H1 (cell line): ENCODE data around the gene SSR1. TPM values are rescaled to one million over a fixed set of nuclear protein-coding genes. Genes with fewer than 3 reads are reported as not detected.

Source experiments
- CTCF ChIA-PET: fragments of 300-600 bp; sonication (Branson Sonifier 250); formaldehyde crosslinking; loops from one replicate; lab custom pipeline; 2021; ENCODE audit not compliant: partially characterized antibody; lab: Charles Lee
- POLR2A ChIA-PET: fragments of 300-600 bp; sonication (Branson Sonifier 250); formaldehyde crosslinking; loops from one replicate; lab custom pipeline; 2021; ENCODE audit warnings: inconsistent platforms; ENCODE audit not compliant: partially characterized antibody; lab: Charles Lee
- DNase-seq, 2 experiments: peaks; one replicate each; pipeline versions ENCODE4 v3.0.0 to v3.0.0-alpha.2; 2010 to 2022; ENCODE audit warnings: low spot score in 2 of 2, low read depth in 1 of 2, mixed read lengths in 1 of 2
- FAIRE-seq: peaks from 2 replicates; lab custom pipeline; 2011; peaks lifted over from hg19 to GRCh38; lab: Jason Lieb, UNC
- H2AFZ ChIP-seq: 2 replicates; pipeline ENCODE4 v1.8.1; 2012; ENCODE audit warnings: low read length, inconsistent platforms
- H2AK5ac ChIP-seq: 2 replicates; pipeline ENCODE4 v1.6.1; 2013; ENCODE audit warnings: low read depth, low read length
- H2BK120ac ChIP-seq: replicated peaks from 2 replicates; pipeline ENCODE3; 2013; ENCODE audit warnings: low read depth, low read length, inconsistent platforms
- H2BK12ac ChIP-seq: 2 replicates; pipeline ENCODE4 v1.6.1; 2013; ENCODE audit warnings: low read depth, low read length
- H2BK15ac ChIP-seq: 2 replicates; pipeline ENCODE4 v1.6.1; 2013; ENCODE audit warnings: low read length
- H2BK20ac ChIP-seq: 2 replicates; pipeline ENCODE4 v1.6.1; 2013; ENCODE audit warnings: low read length
- H2BK5ac ChIP-seq: 2 replicates; pipeline ENCODE4 v1.6.1; 2013; ENCODE audit warnings: low read depth, low read length
- H3K14ac ChIP-seq: 2 replicates; pipeline ENCODE4 v1.6.1; 2013; ENCODE audit warnings: inconsistent platforms; ENCODE audit not compliant: insufficient read length
- H3K18ac ChIP-seq: 2 replicates; pipeline ENCODE4 v1.6.1; 2013; ENCODE audit warnings: low read length; ENCODE audit errors: extremely low read depth
- H3K23ac ChIP-seq: 2 replicates; pipeline ENCODE4 v1.6.1; 2013; ENCODE audit warnings: inconsistent platforms; ENCODE audit not compliant: insufficient read length
- H3K23me2 ChIP-seq: 2 replicates; pipeline ENCODE4 v1.6.1; 2013; ENCODE audit warnings: low read depth, low read length
- H3K27ac ChIP-seq: 2 replicates; pipeline ENCODE4 v1.6.1; 2011; ENCODE audit warnings: low read depth, low read length, inconsistent platforms
- H3K27me3 ChIP-seq, 4 experiments: replicated peaks in 1 of 4; 1 replicate in 1 of 4; 2 replicates in 3 of 4; pipeline versions ENCODE4 v1.6.1 to v1.8.1; 2011 to 2013; ENCODE audit warnings: low read length in 3 of 4, mild to moderate bottlenecking in 3 of 4, inconsistent platforms in 2 of 4, mixed read lengths in 2 of 4, moderate library complexity in 1 of 4; ENCODE audit not compliant: control insufficient read depth in 3 of 4, insufficient read depth in 3 of 4; ENCODE audit errors: extremely low read depth in 1 of 4
- H3K36me3 ChIP-seq, 4 experiments: 2 replicates each; pipeline versions ENCODE4 v1.6.1 to v1.8.1; 2011 to 2013; ENCODE audit warnings: mild to moderate bottlenecking in 4 of 4, low read length in 3 of 4, moderate library complexity in 2 of 4, control low read depth in 1 of 4, inconsistent platforms in 1 of 4; ENCODE audit not compliant: insufficient read depth in 4 of 4, control insufficient read depth in 2 of 4
- H3K4ac ChIP-seq: replicated peaks from 2 replicates; pipeline ENCODE3; 2013; ENCODE audit warnings: low read length, low read depth, mixed read lengths, inconsistent platforms; ENCODE audit not compliant: insufficient read length
- H3K4me1 ChIP-seq, 4 experiments: replicated peaks in 1 of 4; 1 replicate in 1 of 4; 2 replicates in 3 of 4; pipeline versions ENCODE4 v1.6.1 to v1.8.1; 2011 to 2013; ENCODE audit warnings: low read length in 3 of 4, inconsistent platforms in 2 of 4, mixed read lengths in 1 of 4; ENCODE audit not compliant: insufficient read depth in 4 of 4, control insufficient read depth in 3 of 4
- H3K4me2 ChIP-seq, 2 experiments: 2 replicates each; pipeline versions ENCODE4 v1.6.1 to v1.8.1; 2011 to 2013; ENCODE audit warnings: low read depth in 2 of 2, low read length in 2 of 2, control low read depth in 1 of 2, inconsistent platforms in 1 of 2, mild to moderate bottlenecking in 1 of 2; ENCODE audit not compliant: insufficient read depth in 1 of 2
- H3K4me3 ChIP-seq, 4 experiments: fragments of 200-600, 300-600 bp in 1 of 4; sonication (generic), shearing (Covaris generic), sonication (Bioruptor Twin) in 1 of 4; 2 replicates each; pipeline versions ENCODE4 v1.5.1 to v1.8.1; 2011 to 2016; ENCODE audit warnings: low read length in 4 of 4, low read depth in 3 of 4, control low read depth in 2 of 4, inconsistent platforms in 2 of 4, mild to moderate bottlenecking in 2 of 4, mixed read lengths in 1 of 4, moderate library complexity in 1 of 4; ENCODE audit not compliant: insufficient read depth in 2 of 4; ENCODE audit errors: extremely low read depth in 1 of 4
- H3K56ac ChIP-seq: replicated peaks from 2 replicates; pipeline ENCODE3; 2013; ENCODE audit warnings: low read depth, mild to moderate bottlenecking, mixed read lengths, low read length, inconsistent platforms; ENCODE audit not compliant: insufficient read length
- H3K79me1 ChIP-seq: 2 replicates; pipeline ENCODE4 v1.6.1; 2013; ENCODE audit warnings: low read depth, low read length, control low read depth
- H3K79me2 ChIP-seq, 2 experiments: 2 replicates each; pipeline versions ENCODE4 v1.6.1 to v1.8.1; 2012 to 2013; ENCODE audit warnings: low read length in 2 of 2, mild to moderate bottlenecking in 2 of 2, inconsistent platforms in 1 of 2; ENCODE audit not compliant: insufficient read depth in 2 of 2, control insufficient read depth in 1 of 2
- H3K9ac ChIP-seq, 4 experiments: replicated peaks in 1 of 4; 1 replicate in 1 of 4; 2 replicates in 3 of 4; pipeline versions ENCODE4 v1.6.1 to v1.8.1; 2011 to 2013; ENCODE audit warnings: low read depth in 3 of 4, low read length in 3 of 4, control low read depth in 2 of 4, mild to moderate bottlenecking in 2 of 4, moderate library complexity in 2 of 4, inconsistent platforms in 1 of 4; ENCODE audit errors: extremely low read depth in 1 of 4
- H3K9me3 ChIP-seq, 2 experiments: 2 replicates each; pipeline versions ENCODE4 v1.6.1 to v1.8.1; 2012 to 2013; ENCODE audit warnings: mild to moderate bottlenecking in 2 of 2, moderate library complexity in 2 of 2, control low read depth in 1 of 2, inconsistent platforms in 1 of 2, low read depth in 1 of 2, low read length in 1 of 2, mixed read lengths in 1 of 2; ENCODE audit not compliant: insufficient read depth in 2 of 2
- H4K20me1 ChIP-seq, 2 experiments: replicated peaks in 1 of 2; 2 replicates each; pipeline versions ENCODE3 to v1.8.1; 2011 to 2013; ENCODE audit warnings: inconsistent platforms in 2 of 2, low read length in 2 of 2, mild to moderate bottlenecking in 1 of 2; ENCODE audit not compliant: insufficient read depth in 2 of 2, control insufficient read depth in 1 of 2
- H4K5ac ChIP-seq: 2 replicates; pipeline ENCODE4 v1.6.1; 2013; ENCODE audit warnings: low read length, low read depth, mixed read lengths, inconsistent platforms; ENCODE audit not compliant: insufficient read length
- H4K8ac ChIP-seq: 2 replicates; pipeline ENCODE4 v1.8.0; 2013; ENCODE audit warnings: mild to moderate bottlenecking, moderate library complexity, low read length, inconsistent platforms; ENCODE audit not compliant: insufficient read depth; ENCODE audit errors: extremely low read depth
- H4K91ac ChIP-seq: replicated peaks from 2 replicates; pipeline ENCODE3; 2013; ENCODE audit warnings: low read length, mixed read lengths, inconsistent platforms; ENCODE audit not compliant: insufficient read length
- EZH2 ChIP-seq: fragments of 200-600 bp; sonication (generic); IDR thresholded peaks from 2 replicates; pipeline ENCODE4 v1.7.1; 2012; ENCODE audit warnings: low read depth, mild to moderate bottlenecking, moderate library complexity, low read length, inconsistent platforms; ENCODE audit not compliant: severe bottlenecking
- JUN ChIP-seq: IDR thresholded peaks from 2 replicates; pipeline ENCODE4 v1.6.1; 2011; ENCODE audit warnings: low read depth, mild to moderate bottlenecking, improper control_type of control experiment, low read length
- KDM1A ChIP-seq: fragments of 200-600, 300-600 bp; sonication (generic); IDR thresholded peaks from 2 replicates; pipeline ENCODE4 v1.7.1; 2016; ENCODE audit warnings: mild to moderate bottlenecking, low read length, borderline replicate concordance
- MAFK ChIP-seq: IDR thresholded peaks from 2 replicates; pipeline ENCODE4 v1.6.1; 2012; ENCODE audit warnings: low read depth, mild to moderate bottlenecking, improper control_type of control experiment, low read length
- NANOG ChIP-seq: IDR thresholded peaks from 2 replicates; pipeline ENCODE4 v1.6.1; 2011; ENCODE audit warnings: low read length, low read depth, mild to moderate bottlenecking, inconsistent platforms; ENCODE audit not compliant: insufficient read depth, poor library complexity, severe bottlenecking
- PHF8 ChIP-seq: fragments of 200-600 bp; sonication (generic); conservative IDR thresholded peaks from 2 replicates; pipeline ENCODE4 v1.7.1; 2012; ENCODE audit warnings: low read depth, mild to moderate bottlenecking, inconsistent platforms, low read length, moderate library complexity
- RNF2 ChIP-seq: fragments of 200-900, 300-1000 bp; sonication (generic); IDR thresholded peaks from 2 replicates; pipeline ENCODE4 v1.7.1; 2016; ENCODE audit warnings: borderline replicate concordance, low read depth, mild to moderate bottlenecking, antibody characterized with exemption, low read length; ENCODE audit not compliant: poor library complexity, severe bottlenecking; ENCODE audit errors: missing control alignments
- TAF1 ChIP-seq: IDR thresholded peaks from 2 replicates; pipeline ENCODE4 v1.6.1; 2011; ENCODE audit warnings: mild to moderate bottlenecking, low read depth, low read length
- TEAD4 ChIP-seq: IDR thresholded peaks from 2 replicates; pipeline ENCODE4 v1.6.1; 2012; ENCODE audit warnings: low read depth, low read length, inconsistent platforms, mixed read lengths
- YY1 ChIP-seq: IDR thresholded peaks from 2 replicates; pipeline ENCODE4 v1.6.1; 2011; ENCODE audit warnings: low read depth, mild to moderate bottlenecking, low read length
- WGBS, 2 experiments: shearing (Covaris generic) in 1 of 2; methylation state at CpG; one replicate each; pipeline versions ENCODE4 v1.1.6 to v1.1.7; 2013 to 2015; ENCODE audit warnings: low lambda C conversion rate in 2 of 2, mixed read lengths in 2 of 2, inconsistent platforms in 1 of 2, low coverage in 1 of 2, missing lambda C conversion rate in 1 of 2; ENCODE audit not compliant: insufficient replicate concordance in 2 of 2, insufficient coverage in 1 of 2, insufficient read length in 1 of 2; ENCODE audit errors: extremely low coverage in 1 of 2, missing lambda C conversion rate in 1 of 2; 5-methylcytosine and 5-hydroxymethylcytosine counted together
- polyA plus RNA-seq, 7 experiments: library from polyadenylated mRNA; depleted of rRNA in 3 of 7; stranded (reverse) in 5 of 7; unstranded in 2 of 7; fragments of >200 nt in 5 of 7; fragments of 200-250 nt in 2 of 7; gene quantifications; 1 replicate in 5 of 7; 2 replicates in 1 of 7; 4 replicates in 1 of 7; pipeline versions ENCODE4 v1.2.1 to v1.2.3, GENCODE V29; 2011 to 2013; ENCODE audit warnings: missing spikeins in 2 of 7, mixed read lengths in 2 of 7
- total RNA-seq: library from RNA; stranded (reverse); fragmentation: NEBNext Ultra II Directional; extraction: Animal tissue kit (Norgen Biotek cat#: 25700); gene quantifications from 2 replicates; pipeline ENCODE4 v1.2.1, GENCODE V29; 2021

Gene SSR1
- total and polyA plus RNA-seq, 2 of the 8 experiments (the other 6 are each of a cell fraction or from before 2014, with no cell fraction given), result 26.6 to 117 TPM

DNA sequence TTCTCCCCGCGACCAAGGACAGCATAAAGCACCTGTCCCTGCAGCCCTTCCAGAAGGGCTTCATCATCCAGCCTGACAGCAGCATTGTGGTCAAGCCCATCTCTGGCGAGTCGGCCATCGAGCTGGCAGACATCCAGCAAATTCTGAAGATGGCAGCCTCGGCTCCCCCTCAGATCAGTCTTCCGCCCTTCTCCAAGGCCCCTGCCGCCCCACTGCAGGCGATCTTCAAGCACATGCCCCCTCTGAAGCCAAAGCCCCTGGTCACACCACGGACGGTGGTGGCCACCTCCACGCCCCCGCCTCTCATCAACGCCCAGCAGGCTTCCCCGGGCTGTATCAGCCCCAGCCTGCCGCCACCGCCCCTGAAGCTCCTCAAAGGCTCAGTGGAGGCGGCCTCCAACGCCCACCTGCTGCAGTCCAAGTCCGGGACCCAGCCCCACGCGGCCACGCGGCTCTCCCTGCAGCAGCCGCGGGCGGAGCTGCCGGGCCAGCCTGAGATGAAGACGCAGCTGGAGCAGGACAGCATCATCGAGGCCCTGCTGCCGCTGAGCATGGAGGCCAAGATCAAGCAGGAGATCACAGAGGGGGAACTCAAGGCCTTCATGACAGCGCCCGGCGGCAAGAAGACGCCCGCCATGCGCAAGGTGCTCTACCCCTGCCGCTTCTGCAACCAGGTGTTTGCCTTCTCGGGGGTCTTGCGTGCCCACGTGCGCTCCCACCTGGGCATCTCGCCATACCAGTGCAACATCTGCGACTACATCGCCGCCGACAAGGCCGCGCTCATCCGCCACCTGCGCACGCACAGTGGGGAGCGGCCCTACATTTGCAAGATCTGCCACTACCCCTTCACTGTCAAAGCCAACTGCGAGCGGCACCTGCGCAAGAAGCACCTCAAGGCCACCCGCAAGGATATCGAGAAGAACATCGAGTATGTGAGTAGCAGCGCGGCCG is 83.3 kb downstream of the SSR1 start:
- no peak overlapping the region for H3K23ac ChIP-seq
- no peak overlapping the region for H2BK12ac ChIP-seq
- no peaks in the 10 kb centered on the region for H3K9me3 ChIP-seq
- no peak overlapping the region for H2BK5ac ChIP-seq
- no peaks in the 10 kb centered on the region for H3K23me2 ChIP-seq
- no peak overlapping the region for H3K4me2 ChIP-seq
- DNase-seq (no peak), FAIRE-seq (no peak)
- peaks cover 3 to 7% (median 5%) of the 10 kb centered on the region in 4 experiments; a peak in 6 of 7 replicates for H3K4me1 ChIP-seq
- no peak overlapping the region for H3K18ac ChIP-seq
- no peak overlapping the region for H2AK5ac ChIP-seq
- H4K20me1 ChIP-seq, result peaks cover 0 to 2% of the 10 kb centered on the region in 2 experiments
- no peak overlapping the region for H3K4me3 ChIP-seq
- H3K56ac ChIP-seq, result no peak overlapping the region
- H2BK20ac ChIP-seq, result no peak overlapping the region
- H4K8ac ChIP-seq, result no peak overlapping the region
- no peak overlapping the region for H4K91ac ChIP-seq
- H3K27ac ChIP-seq, result no peak overlapping the region
- H3K4ac ChIP-seq, result no peak overlapping the region
- H3K14ac ChIP-seq, result no peak overlapping the region
- CTCF ChIA-PET, result interaction anchor here (1.0 to 3.7 kb wide), 3 partner anchors 8 to 14 kb away, joined by 3 to 20 read pairs (median 13); no protein-coding TSS in a partner anchor
- H2AFZ ChIP-seq, result no peak overlapping the region
- no peaks in the 10 kb centered on the region for H3K79me2 ChIP-seq
- WGBS, 2 experiments, result 92% methylated on average over 54 of the region's 62 CpGs; no CpG with 5 or more reads in 1 of the 2 experiments
- H3K79me1 ChIP-seq, result no peaks in the 10 kb centered on the region
- no peak for TF ChIP-seq YY1
- TF ChIP-seq PHF8, result no peak
- TF ChIP-seq NANOG, result no peak
- no peak for TF ChIP-seq KDM1A
- no peak for TF ChIP-seq MAFK
- TF ChIP-seq JUN, result no peak
- no peak for TF ChIP-seq TAF1
- TF ChIP-seq EZH2, result no peak
- TF ChIP-seq RNF2, result no peak
- no peak for TF ChIP-seq TEAD4
- no peak overlapping the region for H3K9ac ChIP-seq
- H2BK120ac ChIP-seq, result no peak overlapping the region
- H2BK15ac ChIP-seq, result no peak overlapping the region
- H3K36me3 ChIP-seq, result peaks cover 3 to 34% (median 21%) of the 10 kb centered on the region in 4 experiments; a peak in 6 of 8 replicates
- no peaks in the 10 kb centered on the region for H3K27me3 ChIP-seq
- POLR2A ChIA-PET, result interaction anchor here (1.1 to 1.3 kb wide), 2 partner anchors 8 to 12 kb away, joined by 3 read pairs; no protein-coding TSS in a partner anchor
- H4K5ac ChIP-seq, result no peak overlapping the region
